HepG2 (cell line): ENCODE data around the gene NFYC. TPM values are rescaled to one million over a fixed set of nuclear protein-coding genes. Genes with fewer than 3 reads are reported as not detected.

Experiments used
- ATAC-seq: fragments of 200-7000 bp; cut with Tn5 transposase; 3 replicates; pipeline ENCODE4 v1.9.1; 2020; ENCODE audit warnings: mild to moderate bottlenecking, moderate library complexity
- BruUV-seq: library from RNA; stranded (reverse); fragments of 400-500 nt; replicated peaks from 2 replicates; lab custom pipeline; 2021; lab: Mats Ljungman, UMichigan
- CTCF ChIA-PET: fragments of 300-600 bp; formaldehyde crosslinking; extraction: SDS; loops from one replicate; lab custom pipeline; 2021; ENCODE audit warnings: low total read pairs, inconsistent platforms, low intra/inter-chr PET ratio; lab: Yijun Ruan, JAX
- POLR2A ChIA-PET: fragments of 350-600 bp; sonication (Branson Sonifier 250); formaldehyde crosslinking; loops from one replicate; lab custom pipeline; 2020; ENCODE audit warnings: antibody characterized with exemption, inconsistent platforms; lab: Yijun Ruan, JAX
- DNase-seq: peaks from one replicate; pipeline ENCODE4 v3.0.0-alpha.2; 2015; ENCODE audit warnings: low spot score
- FAIRE-seq: peaks from 3 replicates; lab custom pipeline; 2011; peaks lifted over from hg19 to GRCh38; lab: Jason Lieb, UNC
- H2AFZ ChIP-seq: one replicate; pipeline ENCODE4 v1.6.1; 2011; ENCODE audit warnings: low read length, inconsistent platforms
- H3K27ac ChIP-seq: fragments of 300-600 bp; 3 replicates; pipeline ENCODE4 v1.8.0; 2011; ENCODE audit warnings: mixed run types, mild to moderate bottlenecking, mixed read lengths, low read length, inconsistent platforms; ENCODE audit not compliant: insufficient read depth; ENCODE audit errors: extremely low read length
- H3K27me3 ChIP-seq, 2 experiments: fragments of 200-600 bp in 1 of 2; 2 replicates in 1 of 2; 3 replicates in 1 of 2; pipeline versions ENCODE4 v1.6.0 to v1.8.0; 2011; ENCODE audit warnings: low read length in 2 of 2, mild to moderate bottlenecking in 2 of 2, moderate library complexity in 2 of 2, inconsistent platforms in 1 of 2; ENCODE audit not compliant: insufficient read depth in 2 of 2, control insufficient read depth in 1 of 2
- H3K36me3 ChIP-seq, 2 experiments: fragments of 200-600 bp in 1 of 2; replicated peaks in 1 of 2; 2 replicates in 1 of 2; 3 replicates in 1 of 2; pipeline versions ENCODE4 v1.5.1 to v1.8.0; 2011; ENCODE audit warnings: low read length in 2 of 2, inconsistent platforms in 1 of 2; ENCODE audit not compliant: insufficient read depth in 2 of 2, control insufficient read depth in 1 of 2
- H3K4me1 ChIP-seq: 2 replicates; pipeline ENCODE4 v1.5.1; 2012; ENCODE audit warnings: low read length, inconsistent platforms; ENCODE audit not compliant: insufficient read depth
- H3K4me2 ChIP-seq: 2 replicates; pipeline ENCODE4 v1.6.0; 2011; ENCODE audit warnings: low read depth, low read length, inconsistent platforms
- H3K4me3 ChIP-seq, 3 experiments: fragments of 200-600 bp in 1 of 3; sonication (generic), shearing (Covaris generic) in 1 of 3; replicated peaks in 1 of 3; 2 replicates each; pipeline ENCODE4 v1.5.1; 2011 to 2016; ENCODE audit warnings: low read length in 3 of 3, inconsistent platforms in 2 of 3, low read depth in 2 of 3, mild to moderate bottlenecking in 2 of 3, control low read depth in 1 of 3, mixed read lengths in 1 of 3; ENCODE audit not compliant: insufficient read depth in 1 of 3
- H3K79me2 ChIP-seq: one replicate; pipeline ENCODE4 v1.6.1; 2011; ENCODE audit warnings: low read length, inconsistent platforms; ENCODE audit not compliant: insufficient read depth
- H3K9ac ChIP-seq: 2 replicates; pipeline ENCODE4 v1.6.0; 2011; ENCODE audit warnings: mild to moderate bottlenecking, low read depth, low read length, inconsistent platforms; ENCODE audit not compliant: insufficient read depth
- H3K9me3 ChIP-seq: 2 replicates; pipeline ENCODE4 v1.5.1; 2012; ENCODE audit warnings: mild to moderate bottlenecking, low read length
- H4K20me1 ChIP-seq: 2 replicates; pipeline ENCODE4 v1.6.0; 2011; ENCODE audit warnings: inconsistent platforms, mild to moderate bottlenecking, low read length, moderate library complexity; ENCODE audit not compliant: insufficient read depth
- EEA1 ChIP-seq: sonication (generic); formaldehyde crosslinking; IDR thresholded peaks from 2 replicates; pipeline ENCODE4 v1.5.1; 2020; ENCODE audit warnings: mild to moderate bottlenecking, missing genetic modification reagents, borderline replicate concordance
- HES4 ChIP-seq: sonication (generic); formaldehyde crosslinking; IDR thresholded peaks from 2 replicates; pipeline ENCODE4 v1.9.0; 2021; ENCODE audit warnings: mild to moderate bottlenecking, missing genetic modification reagents, borderline replicate concordance
- HMGA1 ChIP-seq: sonication (generic); formaldehyde crosslinking; conservative IDR thresholded peaks from 2 replicates; pipeline ENCODE4 v1.4.0; 2020; ENCODE audit warnings: missing genetic modification reagents
- KLF6 ChIP-seq: IDR thresholded peaks from 2 replicates; pipeline ENCODE4 v1.8.0; 2016; ENCODE audit warnings: missing biosample characterization, missing genetic modification reagents
- MATR3 ChIP-seq: sonication (generic); formaldehyde crosslinking; IDR thresholded peaks from 2 replicates; pipeline ENCODE4 v1.4.0; 2020; ENCODE audit warnings: missing genetic modification reagents
- MAZ ChIP-seq, 2 experiments: sonication (generic) in 1 of 2; formaldehyde crosslinking in 1 of 2; IDR thresholded peaks; 2 replicates each; pipeline versions ENCODE4 v1.5.0 to v1.6.1; 2012 to 2020; ENCODE audit warnings: low read depth in 2 of 2, mild to moderate bottlenecking in 2 of 2, borderline replicate concordance in 1 of 2, improper control_type of control experiment in 1 of 2, low read length in 1 of 2, missing genetic modification reagents in 1 of 2, moderate library complexity in 1 of 2
- MXD1 ChIP-seq: sonication (generic); formaldehyde crosslinking; IDR thresholded peaks from 2 replicates; pipeline ENCODE4 v1.4.0; 2020; ENCODE audit warnings: mild to moderate bottlenecking, missing genetic modification reagents
- NFIC ChIP-seq: IDR thresholded peaks from 2 replicates; pipeline ENCODE4 v1.6.1; 2012; ENCODE audit warnings: mild to moderate bottlenecking, low read length, inconsistent platforms
- PTBP1 ChIP-seq: fragments of 200-400 bp; formaldehyde crosslinking; IDR thresholded peaks from 2 replicates; pipeline ENCODE4 v1.6.1; 2018; ENCODE audit warnings: low read length, low read depth; ENCODE audit not compliant: poor library complexity, severe bottlenecking
- RBFOX2 ChIP-seq: fragments of 200-400 bp; formaldehyde crosslinking; IDR thresholded peaks from 2 replicates; pipeline ENCODE4 v1.6.1; 2017; ENCODE audit warnings: low read depth, mild to moderate bottlenecking, low read length
- SOX5 ChIP-seq: IDR thresholded peaks from 2 replicates; pipeline ENCODE4 v1.6.1; 2016; ENCODE audit warnings: borderline replicate concordance
- TAF1 ChIP-seq: sonication (generic); formaldehyde crosslinking; IDR thresholded peaks from 2 replicates; pipeline ENCODE4 v1.4.0; 2020; ENCODE audit warnings: missing genetic modification reagents
- TBX2 ChIP-seq: sonication (generic); formaldehyde crosslinking; IDR thresholded peaks from 2 replicates; pipeline ENCODE4 v1.5.0; 2020; ENCODE audit warnings: missing genetic modification reagents, mild to moderate bottlenecking, borderline replicate concordance
- ZBTB49 ChIP-seq: sonication (generic); formaldehyde crosslinking; IDR thresholded peaks from 2 replicates; pipeline ENCODE4 v1.4.0; 2020; ENCODE audit warnings: missing genetic modification reagents, borderline replicate concordance
- ZMAT3 ChIP-seq: sonication (generic); formaldehyde crosslinking; conservative IDR thresholded peaks from 2 replicates; pipeline ENCODE4 v1.7.0; 2021; ENCODE audit warnings: missing genetic modification reagents
- ZNF354B ChIP-seq: sonication (generic); formaldehyde crosslinking; IDR thresholded peaks from 2 replicates; pipeline ENCODE4 v1.8.0; 2022; ENCODE audit warnings: mild to moderate bottlenecking, missing genetic modification reagents
- ZNF557 ChIP-seq: sonication (generic); formaldehyde crosslinking; IDR thresholded peaks from 2 replicates; pipeline ENCODE4 v1.4.0; 2020; ENCODE audit warnings: missing genetic modification reagents
- ZNF563 ChIP-seq: sonication (generic); formaldehyde crosslinking; IDR thresholded peaks from 2 replicates; pipeline ENCODE4 v1.8.0; 2022; ENCODE audit warnings: mild to moderate bottlenecking, moderate library complexity, missing genetic modification reagents
- ZNF570 ChIP-seq: sonication (generic); formaldehyde crosslinking; IDR thresholded peaks from 2 replicates; pipeline ENCODE4 v1.4.0; 2020; ENCODE audit warnings: mild to moderate bottlenecking, missing genetic modification reagents, borderline replicate concordance
- ZNF672 ChIP-seq: sonication (generic); formaldehyde crosslinking; IDR thresholded peaks from 2 replicates; pipeline ENCODE4 v1.8.1; 2022; ENCODE audit warnings: missing genetic modification reagents
- ZNF841 ChIP-seq: sonication (generic); formaldehyde crosslinking; IDR thresholded peaks from 2 replicates; pipeline ENCODE4 v1.8.1; 2023; ENCODE audit warnings: missing genetic modification reagents, borderline replicate concordance
- WGBS: methylation state at CpG from one replicate; pipeline ENCODE4 v1.1.6; 2017; ENCODE audit warnings: low lambda C conversion rate; 5-methylcytosine and 5-hydroxymethylcytosine counted together
- in situ Hi-C: cut with HindIII; loops from 2 replicates; pipeline ENCODE4 v1.10.0; 2017; ENCODE audit warnings: low pct_unique_long_range_greater_than_20kb; ENCODE audit not compliant: extremely low pct_ligation_motif_present
- intact Hi-C: fragments of 100-400 bp; cut with micrococcal nuclease; formaldehyde crosslinking; loops from one replicate; pipeline ENCODE4 v1.10.0; 2022; ENCODE audit not compliant: unreplicated experiment
- polyA plus RNA-seq, 8 experiments: library from polyadenylated mRNA; depleted of rRNA in 3 of 8; stranded (reverse) in 7 of 8; unstranded in 1 of 8; fragments of >200 nt; fragmentation: Illumina TruSeq in 4 of 8; extraction: Trizol in 4 of 8; gene quantifications; 2 replicates each; pipeline versions ENCODE4 v1.2.1 to v1.2.3, GENCODE V29; 2011 to 2016; ENCODE audit warnings: low read depth in 4 of 8, missing spikeins in 1 of 8, mixed read lengths in 1 of 8; ENCODE audit not compliant: insufficient read depth in 1 of 8
- total RNA-seq, 5 experiments: library from RNA; depleted of rRNA; stranded (reverse); fragments of >200 nt; fragmentation: Illumina TruSeq; extraction: Trizol; gene quantifications; 2 replicates each; pipeline ENCODE4 v1.2.3, GENCODE V29; 2016; ENCODE audit warnings: low read depth in 1 of 5

The NFYC gene
- total and polyA plus RNA-seq, 2 of the 13 experiments (the other 11 are each of a cell fraction or from before 2014, with no cell fraction given) = 33.9 to 73.7 TPM

GRCh38 chr1:40665335-40666171 lies 26.0 kb upstream of the NFYC start, which contains the start of gene RIMS3:
RIMS3 (minus strand) TSS chr1:40665682; CDS start chr1:40641925, 23,757 bp downstream.
- H3K27ac ChIP-seq = no peak within 1 kb of the TSS
- peak within 1 kb of the TSS; percentile 65 to 80 (median 68) for H3K4me3 ChIP-seq
- H3K36me3 ChIP-seq = no peaks in the 10 kb centered on the region
- intact Hi-C loops (loop anchor here (5.0 kb wide), 1 partner anchor 53 kb away; no protein-coding TSS in a partner anchor), in situ Hi-C loops (loop anchor here (10.0 kb wide), 1 partner anchor 51 kb away; no protein-coding TSS in a partner anchor)
- H3K9ac ChIP-seq = peak within 1 kb of the TSS; percentile 49; the same call in 1 of the 2 replicates
- peak within 1 kb of the TSS; percentile 80 for H3K4me2 ChIP-seq
- DNase-seq (peak; percentile 55), FAIRE-seq (no peak), ATAC-seq (peak; percentile 83)
- no peaks in the 10 kb centered on the region for H4K20me1 ChIP-seq
- H3K4me1 ChIP-seq = peaks cover 36% of the 10 kb centered on the region
- BruUV-seq = no TSS peak
- H3K27me3 ChIP-seq = no peaks in the 10 kb centered on the region; a peak in 2 of 5 replicates
- no peaks in the 10 kb centered on the region for H3K79me2 ChIP-seq
- under 1% methylated on average over 13 of the region's 59 CpGs for WGBS
- ChIA-PET POLR2A (interaction anchor here (1.1 to 1.9 kb wide), 3 partner anchors 9 to 79 kb away, joined by 3 to 12 read pairs (median 5); partner anchors contain the start of gene NFYC), CTCF (interaction anchor here (0.7 kb wide), 1 partner anchor 35 kb away, joined by 4 read pairs; no protein-coding TSS in a partner anchor)
- no peaks in the 10 kb centered on the region for H3K9me3 ChIP-seq
- peak within 1 kb of the TSS; percentile 37 for H2AFZ ChIP-seq
- no peak for TF ChIP-seq ZNF841 (CRISPR knock-in tag)
- peak; percentile 21; the same call in 1 of the 2 replicates for TF ChIP-seq TBX2 (CRISPR knock-in tag)
- 0 out of 2 replicates have a peak, but pooled peaks have one; percentile 6 for TF ChIP-seq SOX5
- peak; percentile 100 for TF ChIP-seq ZNF563
- TF ChIP-seq HES4 = 0 out of 2 replicates have a peak, but pooled peaks have one; percentile 48
- 0 out of 2 replicates have a peak, but pooled peaks have one; percentile 19 for TF ChIP-seq MXD1 (CRISPR knock-in tag)
- no peak for TF ChIP-seq KLF6
- TF ChIP-seq PTBP1 = no peak
- TF ChIP-seq HMGA1 (CRISPR knock-in tag) = no peak
- no peak for TF ChIP-seq ZNF570 (CRISPR knock-in tag)
- 0 out of 2 replicates have a peak, but pooled peaks have one; percentile 39 for TF ChIP-seq RBFOX2
- no peak for TF ChIP-seq NFIC
- no peak for TF ChIP-seq MAZ (IDR thresholded peaks at IDR 0.05; ENCODE audit: borderline replicate concordance, low read depth, low read length)
- peak; percentile 73 for TF ChIP-seq MAZ (CRISPR knock-in tag; IDR thresholded peaks at IDR 0.05; ENCODE audit: low read depth)
- TF ChIP-seq MATR3 (CRISPR knock-in tag) = no peak
- no peak for TF ChIP-seq ZNF557 (CRISPR knock-in tag)
- no peak for TF ChIP-seq ZBTB49 (CRISPR knock-in tag)
- TF ChIP-seq ZNF672 (CRISPR knock-in tag) = no peak
- TF ChIP-seq ZNF354B (CRISPR knock-in tag) = no peak
- TF ChIP-seq TAF1 = peak; percentile 19; the same call in 1 of the 2 replicates
- no peak for TF ChIP-seq ZMAT3 (CRISPR knock-in tag)
- no peak for TF ChIP-seq EEA1 (CRISPR knock-in tag)
